Endothelial cell of umbilical vein (primary cell): ENCODE results near the gene JAKMIP3. TPM values are rescaled to one million over a fixed set of nuclear protein-coding genes. Genes with fewer than 3 reads are reported as not detected.

Source experiments
- BruUV-seq: library from RNA; stranded (reverse); fragments of 400-500 nt; replicated peaks from 2 replicates; lab custom pipeline; 2021; lab: Mats Ljungman, UMichigan
- CTCF ChIA-PET: fragments of 300-600, 350-600 bp; sonication (Branson Sonifier 250); formaldehyde crosslinking; loops from one replicate; lab custom pipeline; 2021; ENCODE audit warnings: antibody characterized with exemption, inconsistent platforms; lab: Charles Lee
- POLR2A ChIA-PET: fragments of 300-600, 350-600 bp; sonication (Branson Sonifier 250); formaldehyde crosslinking; loops from one replicate; lab custom pipeline; 2021; ENCODE audit warnings: antibody characterized with exemption, inconsistent platforms; lab: Charles Lee
- DNase-seq: peaks from one replicate; pipeline ENCODE4 v3.0.0-alpha.2; 2011; ENCODE audit warnings: low read depth, low spot score
- FAIRE-seq: peaks from 2 replicates; lab custom pipeline; 2011; peaks lifted over from hg19 to GRCh38; lab: Jason Lieb, UNC
- H2AFZ ChIP-seq: 2 replicates; pipeline ENCODE4 v1.6.0; 2012; ENCODE audit warnings: low read depth, low read length, control low read depth, inconsistent platforms
- H3K27ac ChIP-seq: 2 replicates; pipeline ENCODE4 v1.5.1; 2011; ENCODE audit warnings: low read depth, mild to moderate bottlenecking, control low read depth, low read length, moderate library complexity; ENCODE audit not compliant: insufficient read depth
- H3K27me3 ChIP-seq, 2 experiments: 2 replicates each; pipeline versions ENCODE4 v1.6.0 to v1.6.1; 2011; ENCODE audit warnings: low read length in 2 of 2, mixed read lengths in 1 of 2; ENCODE audit not compliant: control insufficient read depth in 2 of 2, insufficient read depth in 2 of 2
- H3K36me3 ChIP-seq, 2 experiments: 2 replicates in 1 of 2; 3 replicates in 1 of 2; pipeline ENCODE4 v1.5.1; 2011; ENCODE audit warnings: low read length in 2 of 2, mild to moderate bottlenecking in 1 of 2, moderate library complexity in 1 of 2; ENCODE audit not compliant: control insufficient read depth in 2 of 2, insufficient read depth in 2 of 2; ENCODE audit errors: extremely low read depth in 1 of 2
- H3K4me1 ChIP-seq: 3 replicates; pipeline ENCODE4 v1.5.1; 2011; ENCODE audit warnings: mild to moderate bottlenecking, low read length; ENCODE audit not compliant: control insufficient read depth, insufficient read depth; ENCODE audit errors: extremely low read depth
- H3K4me2 ChIP-seq: 2 replicates; pipeline ENCODE4 v1.6.1; 2011; ENCODE audit warnings: low read length, control low read depth, mixed read lengths; ENCODE audit not compliant: insufficient read depth
- H3K4me3 ChIP-seq, 3 experiments: fragments of 200-600 bp in 1 of 3; sonication (generic), shearing (Covaris generic) in 1 of 3; replicated peaks in 1 of 3; 2 replicates each; pipeline ENCODE4 v1.5.1; 2011 to 2016; ENCODE audit warnings: control low read depth in 3 of 3, low read length in 3 of 3, mild to moderate bottlenecking in 2 of 3, inconsistent platforms in 1 of 3, low read depth in 1 of 3, moderate library complexity in 1 of 3; ENCODE audit not compliant: insufficient read depth in 1 of 3
- H3K79me2 ChIP-seq: 2 replicates; pipeline ENCODE4 v1.6.0; 2012; ENCODE audit warnings: low read length, inconsistent platforms; ENCODE audit not compliant: control insufficient read depth, insufficient read depth
- H3K9ac ChIP-seq: replicated peaks from 2 replicates; pipeline ENCODE3; 2011; ENCODE audit warnings: low read length, control low read depth; ENCODE audit not compliant: insufficient read depth; ENCODE audit errors: extremely low read depth
- H3K9me1 ChIP-seq: replicated peaks from 3 replicates; pipeline ENCODE4 v1.6.0; 2011; ENCODE audit warnings: mild to moderate bottlenecking, low read length; ENCODE audit not compliant: control insufficient read depth, insufficient read depth; ENCODE audit errors: extremely low read depth
- H3K9me3 ChIP-seq: replicated peaks from 2 replicates; pipeline ENCODE4 v1.5.1; 2012; ENCODE audit warnings: low read length, inconsistent platforms; ENCODE audit not compliant: control insufficient read depth, insufficient read depth
- H4K20me1 ChIP-seq: replicated peaks from 2 replicates; pipeline ENCODE3; 2011; ENCODE audit warnings: mild to moderate bottlenecking, low read length; ENCODE audit not compliant: control insufficient read depth, insufficient read depth; ENCODE audit errors: extremely low read depth
- EZH2 ChIP-seq: IDR thresholded peaks from 2 replicates; pipeline ENCODE4 v1.6.1; 2012; ENCODE audit warnings: borderline replicate concordance, low read depth, mild to moderate bottlenecking, moderate library complexity, low read length, inconsistent platforms; ENCODE audit not compliant: severe bottlenecking
- FOS ChIP-seq: IDR thresholded peaks from 2 replicates; pipeline ENCODE4 v1.6.1; 2011; ENCODE audit warnings: mild to moderate bottlenecking, low read length, moderate library complexity, borderline replicate concordance; ENCODE audit not compliant: insufficient read depth
- GATA2 ChIP-seq: IDR thresholded peaks from 2 replicates; pipeline ENCODE4 v1.7.0; 2011; ENCODE audit warnings: low read depth, mild to moderate bottlenecking, moderate library complexity, mixed read lengths, low read length; ENCODE audit not compliant: insufficient read length, insufficient read depth
- JUN ChIP-seq: IDR thresholded peaks from 2 replicates; pipeline ENCODE4 v1.6.1; 2011; ENCODE audit warnings: borderline replicate concordance, low read depth; ENCODE audit not compliant: insufficient read length, insufficient read depth
- MYC ChIP-seq: IDR thresholded peaks from one replicate; pipeline ENCODE4 v1.6.1; 2011; ENCODE audit warnings: mild to moderate bottlenecking, low read depth, low read length
- POLR2A ChIP-seq: IDR thresholded peaks from 2 replicates; pipeline ENCODE4 v1.6.1; 2012; ENCODE audit warnings: low read depth, mild to moderate bottlenecking, control low read depth, low read length
- POLR2AphosphoS5 ChIP-seq: IDR thresholded peaks from 2 replicates; pipeline ENCODE4 v1.6.1; 2012; ENCODE audit warnings: low read depth, mild to moderate bottlenecking, control low read depth, low read length, moderate library complexity; ENCODE audit not compliant: insufficient read depth
- dilution Hi-C: fragments of 300-500 bp; cut with MboI; formaldehyde crosslinking; loops from one replicate; pipeline ENCODE4 v1.15.0; 2019; ENCODE audit warnings: low sequenced_read_pairs; ENCODE audit not compliant: extremely low pct_ligation_motif_present
- intact Hi-C: fragments of 100-400 bp; cut with micrococcal nuclease; formaldehyde crosslinking; loops from one replicate; pipeline ENCODE4 v1.10.0; 2022
- polyA plus RNA-seq, 4 experiments: library from polyadenylated mRNA; depleted of rRNA in 3 of 4; stranded (reverse) in 3 of 4; unstranded in 1 of 4; fragments of >200 nt; gene quantifications; 2 replicates each; pipeline versions ENCODE4 v1.2.1 to v1.2.3, GENCODE V29; 2011 to 2012; ENCODE audit warnings: missing spikeins in 1 of 4
- total RNA-seq: library from RNA; stranded (reverse); gene quantifications from 2 replicates; pipeline ENCODE4 v1.2.3, GENCODE V29; 2021
- TF ChIP-seq, protein P1 (sequence below): IDR thresholded peaks from 2 replicates; pipeline ENCODE4 v1.6.1; 2011; ENCODE audit not compliant: insufficient read depth, insufficient read length
- TF ChIP-seq, protein P2 (sequence below), 2 donors: IDR thresholded peaks; 1 replicate in 1 of 2; 2 replicates in 1 of 2; pipeline ENCODE4 v1.5.1; 2011; ENCODE audit warnings: low read length in 2 of 2, mild to moderate bottlenecking in 2 of 2, moderate library complexity in 2 of 2, control low read depth in 1 of 2, inconsistent platforms in 1 of 2, low read depth in 1 of 2; ENCODE audit not compliant: insufficient read depth in 1 of 2; ENCODE audit errors: extremely low read depth in 1 of 2

JAKMIP3 gene
- total and polyA plus RNA-seq, 2 donors (not counting 3 experiments of a cell fraction or from before 2014, with no cell fraction given), result 0.01 TPM; not detected in 1

DNA sequence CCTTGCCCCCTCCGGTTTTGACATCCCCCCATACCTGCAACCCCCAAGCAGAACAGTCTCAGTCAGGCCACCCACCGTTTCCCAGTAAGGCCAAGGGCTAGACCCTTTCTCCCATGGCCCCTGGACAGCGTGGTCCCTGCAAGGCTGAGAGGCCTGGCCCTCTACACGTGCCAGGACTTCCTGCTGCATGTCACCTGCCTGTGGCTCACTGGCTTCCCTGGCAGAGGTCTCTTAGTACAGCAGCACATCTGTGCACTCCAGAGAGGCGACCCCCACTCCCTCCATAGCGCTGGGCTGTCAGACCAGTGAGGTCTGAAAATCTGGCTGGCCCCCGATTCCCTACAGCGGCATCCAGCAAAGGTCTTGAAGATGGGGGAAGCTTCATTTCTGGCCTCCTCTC is 26.4 kb upstream of the JAKMIP3 start:
- Histone ChIP-seq H3K4me2 (no peak overlapping the region), H4K20me1 (no peaks in the 10 kb centered on the region), H3K27ac (no peak overlapping the region), H3K79me2 (no peaks in the 10 kb centered on the region), H3K27me3 (peaks cover 24% of the 10 kb centered on the region in 2 experiments), H3K9ac (no peak overlapping the region), H3K9me1 (no peaks in the 10 kb centered on the region), H3K4me1 (no peaks in the 10 kb centered on the region), H2AFZ (no peak overlapping the region), H3K4me3 (no peak overlapping the region), H3K36me3 (no peaks in the 10 kb centered on the region), H3K9me3 (no peaks in the 10 kb centered on the region)
- no TSS peak for BruUV-seq
- TF ChIP-seq MYC (no peak), JUN (no peak), EZH2 (no peak), GATA2 (no peak), POLR2A (no peak), FOS (no peak), POLR2AphosphoS5 (no peak)
- TF ChIP-seq, protein P1, sequence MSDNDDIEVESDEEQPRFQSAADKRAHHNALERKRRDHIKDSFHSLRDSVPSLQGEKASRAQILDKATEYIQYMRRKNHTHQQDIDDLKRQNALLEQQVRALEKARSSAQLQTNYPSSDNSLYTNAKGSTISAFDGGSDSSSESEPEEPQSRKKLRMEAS, result no peak
- TF ChIP-seq, protein P2, sequence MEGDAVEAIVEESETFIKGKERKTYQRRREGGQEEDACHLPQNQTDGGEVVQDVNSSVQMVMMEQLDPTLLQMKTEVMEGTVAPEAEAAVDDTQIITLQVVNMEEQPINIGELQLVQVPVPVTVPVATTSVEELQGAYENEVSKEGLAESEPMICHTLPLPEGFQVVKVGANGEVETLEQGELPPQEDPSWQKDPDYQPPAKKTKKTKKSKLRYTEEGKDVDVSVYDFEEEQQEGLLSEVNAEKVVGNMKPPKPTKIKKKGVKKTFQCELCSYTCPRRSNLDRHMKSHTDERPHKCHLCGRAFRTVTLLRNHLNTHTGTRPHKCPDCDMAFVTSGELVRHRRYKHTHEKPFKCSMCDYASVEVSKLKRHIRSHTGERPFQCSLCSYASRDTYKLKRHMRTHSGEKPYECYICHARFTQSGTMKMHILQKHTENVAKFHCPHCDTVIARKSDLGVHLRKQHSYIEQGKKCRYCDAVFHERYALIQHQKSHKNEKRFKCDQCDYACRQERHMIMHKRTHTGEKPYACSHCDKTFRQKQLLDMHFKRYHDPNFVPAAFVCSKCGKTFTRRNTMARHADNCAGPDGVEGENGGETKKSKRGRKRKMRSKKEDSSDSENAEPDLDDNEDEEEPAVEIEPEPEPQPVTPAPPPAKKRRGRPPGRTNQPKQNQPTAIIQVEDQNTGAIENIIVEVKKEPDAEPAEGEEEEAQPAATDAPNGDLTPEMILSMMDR (IDR thresholded peaks at IDR 0.05; ENCODE audit: extremely low read depth in 1 of 2, insufficient read depth in 1 of 2, low read depth in 1 of 2, low read length in 2 of 2), result no peak
- ChIA-PET POLR2A (no interaction called here), CTCF (interaction anchor here (1.4 to 1.8 kb wide), 2 partner anchors 17 kb away, joined by 7 to 9 read pairs; no protein-coding TSS in a partner anchor)
- DNase-seq, result no peak
- dilution Hi-C loops (no loop called here), intact Hi-C loops (no loop called here)
- no peak for FAIRE-seq
